HG03103 (cell line): ENCODE data around the gene NKAIN2.
"Not testable (repeated sequence)": the region's sequence is repeated elsewhere in the genome, so short reads cannot be mapped to it uniquely, and the experiment has no call there.

Source experiments
- ATAC-seq: cut with Tn5 transposase; IDR thresholded peaks from one replicate; pipeline ENCODE4 v1.9.1; 2021; ENCODE audit warnings: low read depth; ENCODE audit not compliant: unreplicated experiment

The NKAIN2 gene

DNA sequence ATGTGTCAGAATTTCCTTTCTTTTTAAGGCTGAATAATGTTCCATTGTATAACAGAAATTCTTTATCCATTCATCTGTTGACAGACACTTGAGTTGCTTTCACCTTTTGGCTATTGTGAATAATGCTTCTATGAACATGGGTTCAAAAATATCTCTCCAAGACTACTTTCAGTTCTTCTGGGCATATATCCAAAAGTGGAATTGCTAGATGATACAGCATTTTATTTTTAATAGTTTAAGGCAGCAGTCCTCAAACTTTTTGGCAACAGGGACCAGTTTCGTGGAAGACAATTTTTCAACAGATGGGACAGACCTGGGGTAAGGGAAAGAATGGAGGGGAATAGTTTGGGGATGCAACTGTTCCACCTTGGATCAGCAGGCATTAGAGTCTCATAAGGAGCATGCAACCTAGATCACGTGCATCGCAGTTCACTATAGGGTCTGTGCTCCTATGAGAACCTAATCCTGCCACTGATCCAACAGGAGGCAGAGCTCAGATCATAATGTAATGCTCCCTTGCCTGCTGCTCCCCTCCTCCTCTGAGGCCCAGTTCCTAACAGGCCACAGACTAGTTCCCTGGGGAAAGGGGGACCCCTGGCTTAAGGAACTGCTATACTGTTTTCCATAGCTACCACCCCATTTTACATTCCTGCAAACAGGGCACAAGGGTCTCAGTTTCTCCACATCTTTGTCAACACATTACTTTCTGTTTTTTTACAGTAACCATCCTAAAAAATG lies 918.6 kb downstream of the NKAIN2 start:
- ATAC-seq, result no peak

DNA sequence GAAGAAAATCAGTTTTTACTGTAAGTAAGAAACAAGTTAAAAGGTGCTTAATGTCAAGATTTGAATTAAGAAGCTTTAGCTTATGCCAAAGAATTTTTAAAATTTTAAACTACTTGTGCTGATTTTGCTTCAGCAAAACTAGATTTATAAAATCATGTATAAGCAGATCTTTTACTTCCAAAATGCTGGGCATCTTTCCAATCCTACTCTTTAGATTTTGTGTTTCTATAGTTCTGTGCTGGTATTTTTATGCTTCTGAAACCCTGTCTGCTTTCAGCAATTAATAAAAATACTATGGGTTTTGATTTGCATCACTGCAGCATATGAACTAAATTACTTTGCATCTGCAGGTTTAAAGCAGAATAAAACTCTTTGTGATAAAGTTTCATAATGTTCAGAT lies 920.0 kb downstream of the NKAIN2 start:
- no peak for ATAC-seq

DNA sequence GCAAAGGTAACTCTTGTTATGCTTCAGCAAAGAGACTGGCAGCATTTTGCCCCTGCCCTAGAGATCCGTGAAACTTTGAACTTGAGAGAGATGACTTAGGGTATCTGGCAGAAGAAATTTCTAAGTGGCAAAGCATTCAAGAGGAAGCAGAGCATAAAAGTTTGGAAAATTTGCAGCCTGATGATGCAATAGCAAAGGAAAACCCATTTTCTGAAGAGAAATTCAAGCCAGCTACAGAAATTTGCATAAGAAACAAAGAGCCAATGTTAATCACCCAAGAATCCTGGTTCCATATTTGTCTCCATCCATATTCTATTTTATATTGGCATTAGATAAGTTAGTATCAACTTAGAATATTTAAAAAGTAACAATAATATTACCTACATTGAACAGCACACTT lies 934.1 kb downstream of the NKAIN2 start:
- ATAC-seq, result not testable (repeated sequence)

- no peak for ATAC-seq
These were observed 934.8 kb downstream of the NKAIN2 start for GRCh38 chr6:124738482-124738881.

- no peak for ATAC-seq
These were observed 937.7 kb downstream of the NKAIN2 start for GRCh38 chr6:124741341-124741740.

DNA sequence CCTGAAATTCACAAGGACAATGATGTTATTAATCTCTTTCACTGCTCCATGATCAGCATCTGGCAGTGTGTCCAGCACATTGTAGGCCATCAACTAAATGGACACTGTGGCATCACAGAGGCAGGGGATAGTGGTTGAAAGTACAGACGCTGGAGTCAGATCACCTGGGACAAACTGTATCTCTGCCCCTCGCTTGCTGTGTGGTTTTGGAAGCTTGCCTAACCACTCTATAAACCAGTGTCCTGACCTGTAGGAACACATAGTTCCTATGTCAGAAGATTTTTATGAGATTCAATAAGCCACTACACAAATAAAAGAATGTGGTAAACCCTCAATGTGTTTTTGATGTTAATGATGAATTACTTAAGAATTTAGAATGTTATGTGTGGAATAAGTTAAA lies 939.3 kb downstream of the NKAIN2 start:
- ATAC-seq, result no peak

DNA sequence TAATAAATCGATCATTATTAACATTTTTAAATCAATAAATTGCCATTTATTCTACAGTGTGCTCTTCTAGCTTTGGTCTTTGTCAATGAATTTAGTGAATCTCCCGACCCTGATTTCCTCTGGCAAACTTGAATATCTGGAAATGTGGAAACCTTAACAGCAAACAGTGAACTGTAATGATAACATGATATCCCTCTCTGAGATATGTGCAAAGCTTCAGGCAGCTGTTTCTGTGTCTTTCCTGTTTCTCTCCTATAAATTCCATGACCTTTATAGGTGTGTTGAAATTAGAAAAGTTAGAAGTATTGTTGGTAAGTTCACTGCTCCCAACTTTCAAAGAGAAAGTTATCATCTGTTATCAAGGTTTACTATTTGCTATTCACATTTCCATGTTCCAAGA lies 939.8 kb downstream of the NKAIN2 start:
- no peak for ATAC-seq

DNA sequence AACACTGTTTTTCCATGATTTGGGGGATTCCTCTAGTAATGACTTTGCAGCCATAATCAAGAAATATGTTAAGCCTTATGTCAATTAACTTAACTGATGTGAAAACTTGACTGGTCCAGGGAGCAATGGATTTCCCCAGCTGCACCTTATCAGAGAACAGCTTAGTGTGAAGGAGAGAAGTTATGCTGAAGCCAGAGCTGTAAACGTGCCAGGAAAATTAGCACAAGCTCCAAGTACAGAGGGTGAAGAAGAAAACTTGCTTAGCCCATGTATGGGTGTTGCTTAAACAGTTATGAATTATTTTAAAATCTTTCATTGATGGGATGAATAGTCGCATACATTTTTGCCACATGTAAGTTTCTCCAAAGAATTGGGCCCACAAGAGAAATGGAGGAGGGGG lies 943.7 kb downstream of the NKAIN2 start:
- ATAC-seq, result no peak

GRCh38 chr6:124748778-124749177 lies 945.1 kb downstream of the NKAIN2 start:
- no peak for ATAC-seq

GRCh38 chr6:124753001-124753400 lies 949.3 kb downstream of the NKAIN2 start:
- ATAC-seq, result no peak

- ATAC-seq, result no peak
These were observed 950.0 kb downstream of the NKAIN2 start for GRCh38 chr6:124753562-124754105.

- no peak for ATAC-seq
These were observed 951.7 kb downstream of the NKAIN2 start for GRCh38 chr6:124755321-124755720.

- no peak for ATAC-seq
These were observed 953.9 kb downstream of the NKAIN2 start for GRCh38 chr6:124757560-124757959.

- no peak for ATAC-seq
These were observed 955.0 kb downstream of the NKAIN2 start for GRCh38 chr6:124758663-124759062.

DNA sequence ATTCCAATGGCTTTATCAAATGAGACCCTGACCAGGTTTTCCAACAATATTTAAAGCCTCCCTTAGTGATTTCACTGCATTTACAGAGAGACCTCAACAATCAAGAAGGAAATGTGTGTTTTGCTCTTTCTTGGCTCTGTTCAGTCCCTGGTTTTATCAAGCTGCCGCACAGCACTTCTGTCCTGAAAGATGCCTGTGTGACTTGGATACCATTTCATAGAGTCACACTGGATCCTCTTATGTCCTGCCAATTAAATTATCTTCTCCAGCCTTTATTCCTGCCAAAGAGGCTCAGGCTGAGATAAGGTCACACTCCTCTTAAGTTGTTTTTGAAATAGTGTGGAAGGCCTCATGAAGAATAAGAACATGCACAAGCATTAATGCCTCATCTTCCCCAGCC lies 961.6 kb downstream of the NKAIN2 start:
- no peak for ATAC-seq

DNA sequence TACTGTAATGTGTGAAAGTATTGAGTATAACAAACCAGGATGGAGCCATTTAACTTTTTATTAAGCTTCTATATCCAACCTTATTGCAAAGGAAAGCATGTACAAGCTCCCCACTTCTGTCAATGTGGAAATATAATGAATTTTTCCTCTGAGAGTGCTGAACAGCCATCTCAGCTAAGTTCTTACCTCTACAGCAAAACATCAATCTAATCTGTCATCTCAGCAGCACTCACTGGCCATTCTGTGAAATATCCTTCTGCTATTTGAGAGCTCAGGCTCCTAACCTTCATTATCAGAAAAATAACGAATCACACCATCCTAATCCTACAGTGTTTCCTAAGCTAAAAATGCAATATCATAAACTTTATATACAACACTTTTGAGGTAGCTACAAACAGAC lies 964.6 kb downstream of the NKAIN2 start:
- no peak for ATAC-seq

- ATAC-seq, result no peak
These were observed 966.3 kb downstream of the NKAIN2 start for GRCh38 chr6:124769811-124770544.

DNA sequence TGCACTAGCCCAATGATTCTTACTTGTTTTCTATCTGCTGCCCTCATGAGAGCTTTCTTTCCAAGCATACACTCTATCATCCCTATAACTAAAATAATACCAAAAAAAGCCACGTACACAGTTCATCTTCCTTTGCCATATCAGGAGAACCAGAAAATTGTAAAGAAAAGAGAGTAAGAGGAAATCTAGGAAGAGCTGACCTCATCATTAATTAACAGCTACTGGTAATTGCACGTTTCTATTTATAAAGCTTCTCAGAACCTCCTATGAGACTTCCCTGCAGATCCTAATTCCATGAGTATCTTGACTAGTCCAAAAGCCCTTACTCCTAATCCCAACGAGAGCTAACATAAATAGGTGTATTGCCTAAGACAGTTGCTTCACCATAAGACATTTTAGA lies 967.1 kb downstream of the NKAIN2 start:
- ATAC-seq, result no peak

GRCh38 chr6:124772733-124773319 lies 969.2 kb downstream of the NKAIN2 start:
- no peak for ATAC-seq

GRCh38 chr6:124775121-124775520 lies 971.5 kb downstream of the NKAIN2 start:
- ATAC-seq, result no peak

GRCh38 chr6:124777863-124778262 lies 974.2 kb downstream of the NKAIN2 start:
- no peak for ATAC-seq

GRCh38 chr6:124780623-124781022 lies 977.0 kb downstream of the NKAIN2 start:
- no peak for ATAC-seq
